H9 (cell line): Measurements from ENCODE around the gene PTP4A1. TPM values are rescaled to one million over a fixed set of nuclear protein-coding genes. Genes with fewer than 3 reads are reported as not detected.

Experiments used
- DNase-seq: peaks from one replicate; pipeline ENCODE4 v3.0.0-alpha.2; 2017
- H2AFZ ChIP-seq: one replicate; pipeline ENCODE4 v1.6.1; 2013; ENCODE audit warnings: mild to moderate bottlenecking, low read length, control low read depth, moderate library complexity
- H2AK5ac ChIP-seq: 2 replicates; pipeline ENCODE4 v1.6.1; 2013; ENCODE audit warnings: low read length, control low read depth, mixed read lengths; ENCODE audit not compliant: insufficient read length
- H2BK120ac ChIP-seq: one replicate; pipeline ENCODE4 v1.6.1; 2013; ENCODE audit warnings: low read depth, mild to moderate bottlenecking, low read length, control low read depth, inconsistent platforms; ENCODE audit not compliant: poor library complexity, severe bottlenecking
- H2BK12ac ChIP-seq: 2 replicates; pipeline ENCODE4 v1.6.1; 2013; ENCODE audit warnings: low read length, control low read depth, mixed read lengths, low read depth; ENCODE audit not compliant: insufficient read length
- H2BK15ac ChIP-seq: 2 replicates; pipeline ENCODE4 v1.6.1; 2013; ENCODE audit warnings: low read depth, low read length, control low read depth
- H2BK20ac ChIP-seq: one replicate; pipeline ENCODE4 v1.6.1; 2013; ENCODE audit warnings: low read depth, mild to moderate bottlenecking, low read length, control low read depth, inconsistent platforms; ENCODE audit not compliant: poor library complexity, severe bottlenecking
- H2BK5ac ChIP-seq: 2 replicates; pipeline ENCODE4 v1.6.1; 2013; ENCODE audit warnings: low read length, control low read depth, mixed read lengths; ENCODE audit not compliant: insufficient read length
- H3K14ac ChIP-seq: 2 replicates; pipeline ENCODE4 v1.6.1; 2013; ENCODE audit warnings: low read length, control low read depth; ENCODE audit not compliant: insufficient read depth
- H3K18ac ChIP-seq: 2 replicates; pipeline ENCODE4 v1.6.1; 2013; ENCODE audit warnings: low read depth, mild to moderate bottlenecking, mixed read lengths, low read length, control low read depth; ENCODE audit not compliant: insufficient read length
- H3K23ac ChIP-seq: 2 replicates; pipeline ENCODE4 v1.6.1; 2013; ENCODE audit warnings: low read length, control low read depth, mixed read lengths, low read depth; ENCODE audit not compliant: insufficient read length
- H3K23me2 ChIP-seq: 2 replicates; pipeline ENCODE4 v1.6.1; 2013; ENCODE audit warnings: low read depth, mild to moderate bottlenecking, mixed read lengths, low read length, control low read depth; ENCODE audit not compliant: insufficient read length, poor library complexity, severe bottlenecking
- H3K27ac ChIP-seq: 2 replicates; pipeline ENCODE4 v1.5.1; 2013; ENCODE audit warnings: low read length, control low read depth, mixed read lengths, low read depth; ENCODE audit not compliant: insufficient read length
- H3K27me3 ChIP-seq: 2 replicates; pipeline ENCODE4 v1.6.1; 2013; ENCODE audit warnings: low read length, control low read depth, inconsistent platforms; ENCODE audit not compliant: insufficient read depth
- H3K4ac ChIP-seq: 2 replicates; pipeline ENCODE4 v1.6.1; 2013; ENCODE audit warnings: low read depth, mild to moderate bottlenecking, control low read depth, inconsistent platforms, low read length, moderate library complexity
- H3K4me1 ChIP-seq: 2 replicates; pipeline ENCODE4 v1.6.1; 2013; ENCODE audit warnings: low read length, control low read depth, inconsistent platforms; ENCODE audit not compliant: insufficient read depth
- H3K4me2 ChIP-seq: 2 replicates; pipeline ENCODE4 v1.6.1; 2013; ENCODE audit warnings: low read length, control low read depth, mixed read lengths; ENCODE audit not compliant: insufficient read length, insufficient read depth
- H3K56ac ChIP-seq: 2 replicates; pipeline ENCODE4 v1.6.1; 2013; ENCODE audit warnings: low read depth, mild to moderate bottlenecking, mixed read lengths, low read length, control low read depth; ENCODE audit not compliant: insufficient read length
- H3K79me1 ChIP-seq: 2 replicates; pipeline ENCODE4 v1.6.1; 2013; ENCODE audit warnings: low read depth, mild to moderate bottlenecking, moderate library complexity, low read length, control low read depth, inconsistent platforms; ENCODE audit not compliant: insufficient read depth, poor library complexity, severe bottlenecking
- H3K79me2 ChIP-seq: 2 replicates; pipeline ENCODE4 v1.6.1; 2013; ENCODE audit warnings: low read length, control low read depth, inconsistent platforms; ENCODE audit not compliant: insufficient read depth
- H3K9ac ChIP-seq: 2 replicates; pipeline ENCODE4 v1.6.1; 2013; ENCODE audit warnings: low read length, control low read depth, mixed read lengths; ENCODE audit not compliant: insufficient read length; ENCODE audit errors: extremely low read depth
- H3K9me3 ChIP-seq: one replicate; pipeline ENCODE4 v1.6.1; 2013; ENCODE audit warnings: low read depth, low read length, inconsistent platforms; ENCODE audit not compliant: control insufficient read depth
- H3T11ph ChIP-seq: one replicate; pipeline ENCODE4 v1.6.1; 2013; ENCODE audit warnings: mild to moderate bottlenecking, low read length, control low read depth, inconsistent platforms
- H4K20me1 ChIP-seq: one replicate; pipeline ENCODE4 v1.6.1; 2013; ENCODE audit not compliant: control insufficient read depth, insufficient read length, insufficient read depth
- H4K5ac ChIP-seq: 2 replicates; pipeline ENCODE4 v1.6.1; 2013; ENCODE audit warnings: low read depth, mild to moderate bottlenecking, mixed read lengths, low read length, control low read depth; ENCODE audit not compliant: insufficient read length
- H4K8ac ChIP-seq: replicated peaks from 2 replicates; pipeline ENCODE4 v1.6.1; 2013; ENCODE audit warnings: low read length, control low read depth, mixed read lengths, low read depth; ENCODE audit not compliant: insufficient read length
- H4K91ac ChIP-seq: 2 replicates; pipeline ENCODE4 v1.6.1; 2013; ENCODE audit warnings: low read depth, mild to moderate bottlenecking, moderate library complexity, mixed read lengths, low read length, control low read depth; ENCODE audit not compliant: insufficient read length
- H3K27ac Mint-ChIP-seq, 3 experiments: 2 replicates in 2 of 3; 3 replicates in 1 of 3; pipeline ENCODE4 v1.8.0; 2020 to 2021; ENCODE audit warnings: mixed read lengths in 3 of 3, mild to moderate bottlenecking in 1 of 3, moderate library complexity in 1 of 3
- H3K27me3 Mint-ChIP-seq: 2 replicates; pipeline ENCODE4 v1.8.0; 2021; ENCODE audit warnings: low read depth, mild to moderate bottlenecking, moderate library complexity, mixed read lengths
- H3K36me3 Mint-ChIP-seq, 3 experiments: 2 replicates in 2 of 3; 3 replicates in 1 of 3; pipeline ENCODE4 v1.8.0; 2020 to 2021; ENCODE audit warnings: low read depth in 3 of 3, mixed read lengths in 3 of 3; ENCODE audit not compliant: insufficient read depth in 1 of 3
- H3K4me1 Mint-ChIP-seq, 2 experiments: 2 replicates each; pipeline ENCODE4 v1.8.0; 2020; ENCODE audit warnings: mixed read lengths in 2 of 2
- H3K4me3 Mint-ChIP-seq, 2 experiments: 2 replicates in 1 of 2; 3 replicates in 1 of 2; pipeline ENCODE4 v1.8.0; 2020 to 2021; ENCODE audit warnings: mild to moderate bottlenecking in 2 of 2, mixed read lengths in 2 of 2, moderate library complexity in 1 of 2
- H3K9me3 Mint-ChIP-seq, 2 experiments: 2 replicates in 1 of 2; 3 replicates in 1 of 2; pipeline ENCODE4 v1.8.0; 2020; ENCODE audit warnings: mild to moderate bottlenecking in 2 of 2, mixed read lengths in 2 of 2, moderate library complexity in 1 of 2
- CTCF ChIP-seq: fragments of 200-600 bp; sonication (generic); conservative IDR thresholded peaks from 3 replicates; pipeline ENCODE4 v1.8.0; 2021; ENCODE audit warnings: antibody characterized with exemption, mild to moderate bottlenecking
- whole genome bisulfite sequencing: extraction: QIAGEN DNeasy Blood & Tissue Kit; methylation state at CpG from one replicate; pipeline ENCODE4 v1.1.7; 2013; ENCODE audit warnings: missing lambda C conversion rate, low lambda C conversion rate, mixed read lengths; ENCODE audit not compliant: insufficient read length; ENCODE audit errors: extremely low coverage; 5-methylcytosine and 5-hydroxymethylcytosine counted together
- total RNA-seq: library from RNA; stranded (reverse); gene quantifications from 2 replicates; pipeline ENCODE4 v1.2.1, GENCODE V29; 2021

The PTP4A1 gene
- total RNA-seq, 1 experiment from 2014 or later: 85.9 TPM

- Histone ChIP-seq H3T11ph (no peak overlapping the region), H2BK120ac (no peak overlapping the region), H3K4ac (no peak overlapping the region), H3K23ac (no peak overlapping the region), H2BK15ac (no peak overlapping the region), H2BK12ac (no peak overlapping the region), H3K4me1 (no peaks in the 10 kb centered on the region; the same call in 1 of the 2 replicates), H4K20me1 (no peaks in the 10 kb centered on the region), H3K9me3 (no peaks in the 10 kb centered on the region), H2BK5ac (peak overlapping the region; percentile 38), H3K4me2 (peak overlapping the region; percentile 76), H2AK5ac (no peak overlapping the region), H2BK20ac (no peak overlapping the region), H4K8ac (no peak overlapping the region), H3K18ac (peak overlapping the region; percentile 20), H4K91ac (no peak overlapping the region), H3K79me2 (peaks cover 16% of the 10 kb centered on the region; the same call in 1 of the 2 replicates), H3K27ac (peak overlapping the region; percentile 52), H3K14ac (peak overlapping the region; percentile 81; the same call in 1 of the 2 replicates), H3K23me2 (peaks cover 7% of the 10 kb centered on the region), H3K9ac (peak overlapping the region; percentile 75), H3K56ac (no peak overlapping the region), H4K5ac (no peak overlapping the region), H3K27me3 (no peaks in the 10 kb centered on the region), H3K79me1 (no peaks in the 10 kb centered on the region), H2AFZ (no peak overlapping the region)
- Mint-ChIP-seq H3K36me3 (peaks cover 17 to 40% (median 30%) of the 10 kb centered on the region in 3 experiments; a peak in 6 of 7 replicates), H3K27me3 (no peaks in the 10 kb centered on the region; the same call in none of the 2 replicates), H3K4me1 (peaks cover 20 to 30% of the 10 kb centered on the region in 2 experiments), H3K27ac (peak overlapping the region; percentile 96 to 98 (median 96)), H3K4me3 (peak overlapping the region; percentile 89 to 90), H3K9me3 (no peaks in the 10 kb centered on the region)
- peak; percentile 42 for DNase-seq
- TF ChIP-seq CTCF: peak; percentile 86
- WGBS: no CpG with 5 or more reads among the region's 10 CpGs
These were observed 1.7 kb downstream of the PTP4A1 start for GRCh38 chr6:63573899-63574553.
